Activated CD4-positive, alpha-beta T cell treated with anti-CD3 and anti-CD28 coated beads, Interleukin-10, Interleukin-2, amounts not matched to agents 100 ng/mL and 50 ng/mL, durations not matched to agents 16 hours and 8 hours (primary cell): Measurements from ENCODE around the gene RAB3C.

ENCODE experiments used
- DNase-seq: peaks from one replicate; pipeline ENCODE4 v3.0.0-alpha.2; 2020

RAB3C gene

DNA sequence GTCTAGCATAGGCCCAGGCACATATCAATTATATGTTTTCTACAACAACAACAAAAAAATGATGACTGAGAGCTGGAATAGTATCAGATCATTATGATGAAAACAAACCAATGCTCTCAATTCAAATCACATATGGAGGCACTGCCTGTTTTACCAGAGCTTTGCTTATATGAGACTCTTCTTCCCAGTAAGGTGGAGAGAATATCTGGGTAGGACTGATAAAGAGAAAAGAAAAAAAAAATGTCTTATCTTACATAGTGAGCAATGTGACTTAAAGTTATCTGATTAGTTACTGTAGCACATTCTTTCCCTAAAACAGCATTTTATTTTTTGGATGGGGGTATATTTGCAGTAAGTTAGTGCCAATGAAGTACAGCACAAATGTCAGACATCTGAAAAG, 154.8 kb downstream of the RAB3C start:
- no peak for DNase-seq

DNA sequence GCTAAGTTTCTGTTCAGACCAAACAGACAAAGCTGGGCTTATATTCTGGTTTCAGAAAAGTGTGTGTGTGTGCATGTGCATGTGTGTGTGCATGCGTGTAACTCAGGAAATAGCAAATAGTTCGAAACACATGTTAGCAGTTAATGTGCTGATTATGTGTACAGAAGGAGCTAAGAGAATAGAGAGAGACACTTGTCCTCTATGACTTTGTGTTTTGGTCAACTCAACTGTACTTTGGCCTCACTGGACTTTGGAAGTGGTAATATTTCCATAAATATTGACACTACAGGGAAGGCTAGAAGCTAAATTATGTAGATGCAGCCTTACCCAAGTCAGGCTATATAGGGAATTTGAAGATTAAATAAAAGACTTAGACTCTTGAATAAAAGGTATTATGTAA, 155.5 kb downstream of the RAB3C start:
- no peak for DNase-seq

DNA sequence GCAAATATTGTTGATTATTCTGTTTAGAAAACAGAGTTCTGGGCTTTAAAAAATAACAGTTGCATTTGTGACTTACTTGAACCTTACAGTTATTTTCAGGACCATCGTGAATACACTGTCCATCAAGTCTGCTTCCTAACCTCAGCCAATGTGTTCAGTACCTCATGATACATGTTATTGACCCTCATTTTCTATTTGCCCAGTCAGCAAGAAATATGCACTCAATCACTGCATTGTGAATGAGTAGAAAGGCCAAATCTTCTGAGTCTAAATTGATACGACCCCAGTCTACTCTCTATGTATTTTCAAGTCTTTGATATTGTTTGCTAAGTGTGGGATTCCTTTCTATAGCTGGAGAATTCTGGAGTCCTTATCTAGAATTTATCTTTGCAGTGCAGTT, 156.2 kb downstream of the RAB3C start:
- DNase-seq, result no peak

DNA sequence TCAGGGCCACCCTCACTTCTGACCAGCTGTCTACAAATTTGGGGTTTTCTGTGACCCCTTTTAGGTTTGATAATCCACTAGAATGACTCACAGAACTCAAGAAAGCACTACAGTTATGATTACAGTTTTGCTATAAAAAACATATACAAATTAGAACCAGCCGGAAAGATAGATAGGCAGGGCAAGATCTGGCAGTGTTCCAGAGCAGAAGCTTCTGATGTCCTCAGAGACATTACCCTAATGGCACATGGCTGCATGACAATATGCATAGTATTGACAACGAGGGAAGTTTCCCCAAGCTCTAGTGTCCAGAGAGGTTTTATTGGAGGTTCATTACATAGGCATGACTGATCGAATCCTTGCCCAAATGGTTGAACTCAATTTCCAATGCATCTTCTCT, 158.1 kb downstream of the RAB3C start:
- DNase-seq, result no peak

DNA sequence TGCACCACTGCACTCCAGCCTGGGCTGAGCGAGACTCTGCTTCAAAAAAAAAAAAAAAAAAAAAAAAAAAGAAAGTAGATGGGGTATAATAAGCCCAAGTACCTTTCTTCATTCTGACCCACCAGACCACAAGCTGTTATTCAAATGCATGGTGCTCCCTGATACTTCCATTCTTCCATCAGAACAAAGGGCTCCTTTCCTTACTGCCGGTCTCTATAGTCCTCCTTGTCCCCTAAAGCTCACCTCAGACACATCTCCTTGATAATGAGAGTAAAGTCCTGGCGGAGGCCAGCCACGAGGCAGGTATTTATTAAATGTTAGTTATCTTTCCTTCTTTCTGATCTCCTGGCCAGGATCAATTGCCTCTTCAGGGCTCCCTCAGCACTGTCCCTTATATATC, 162.5 kb downstream of the RAB3C start:
- DNase-seq, result no peak

DNA sequence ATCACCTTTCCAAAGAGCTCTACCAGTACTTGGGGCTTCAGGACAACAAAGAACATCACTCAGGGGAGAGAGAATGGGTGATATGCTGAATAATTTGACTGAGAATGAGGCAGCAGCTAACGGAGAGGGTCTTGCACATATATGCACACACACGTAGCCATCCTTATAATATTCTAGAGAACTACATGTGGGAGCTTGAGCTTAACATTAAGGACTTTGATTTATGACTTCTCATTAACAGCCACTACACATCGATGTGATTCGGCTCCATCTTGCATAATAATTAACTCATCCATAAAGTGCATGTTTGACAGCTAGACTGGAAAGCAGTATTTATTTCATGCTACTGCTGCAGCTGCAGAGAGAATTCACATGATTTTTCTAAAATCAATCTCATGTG, 163.4 kb downstream of the RAB3C start:
- no peak for DNase-seq

DNA sequence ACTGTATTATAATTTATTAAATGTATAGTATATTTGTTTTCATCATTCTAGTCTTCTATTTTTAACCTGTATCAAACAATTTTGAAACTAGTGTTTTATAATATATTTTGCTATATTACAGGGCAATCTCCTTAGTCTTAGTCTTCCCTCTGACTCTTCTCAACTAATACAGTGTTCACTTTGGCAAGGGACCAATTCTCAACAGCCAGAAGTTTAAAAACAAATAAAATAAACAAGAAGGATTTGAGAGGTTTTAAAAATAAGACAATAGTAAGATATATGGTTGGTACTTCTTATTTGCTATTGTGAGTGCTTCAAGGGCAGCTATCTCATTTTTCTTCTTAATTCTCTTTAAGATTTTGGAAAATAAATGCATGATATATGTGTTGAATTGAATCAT, 167.2 kb downstream of the RAB3C start:
- no peak for DNase-seq

DNA sequence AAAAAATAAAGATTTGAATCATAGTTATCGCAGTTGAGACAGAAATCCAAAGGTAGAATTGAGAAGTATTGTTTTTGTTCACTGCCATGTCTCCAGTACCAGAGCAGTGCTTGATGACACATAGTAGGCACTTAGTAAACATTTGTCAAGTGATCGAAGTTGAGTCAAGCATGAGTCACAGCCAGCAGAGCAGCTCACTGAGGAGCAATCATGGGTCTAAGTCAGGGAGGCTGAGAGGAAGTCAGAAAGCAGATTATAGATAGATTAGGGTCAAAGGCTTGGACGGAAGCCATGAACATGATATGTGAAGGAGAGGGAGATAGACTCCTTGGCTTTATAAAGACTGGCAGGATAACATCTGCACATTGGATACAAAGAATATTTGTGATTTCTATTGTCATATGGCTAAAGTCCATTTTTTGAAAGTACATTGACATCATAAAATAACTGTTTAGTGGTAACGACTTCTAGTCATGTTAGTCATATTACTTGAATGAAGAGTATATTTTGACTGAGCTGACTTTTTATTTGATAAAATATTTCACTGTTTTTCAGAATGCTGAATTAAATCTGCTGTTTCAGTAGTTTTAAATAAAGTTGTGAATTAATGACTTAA, 168.5 kb downstream of the RAB3C start:
- DNase-seq, result peak; percentile 62

DNA sequence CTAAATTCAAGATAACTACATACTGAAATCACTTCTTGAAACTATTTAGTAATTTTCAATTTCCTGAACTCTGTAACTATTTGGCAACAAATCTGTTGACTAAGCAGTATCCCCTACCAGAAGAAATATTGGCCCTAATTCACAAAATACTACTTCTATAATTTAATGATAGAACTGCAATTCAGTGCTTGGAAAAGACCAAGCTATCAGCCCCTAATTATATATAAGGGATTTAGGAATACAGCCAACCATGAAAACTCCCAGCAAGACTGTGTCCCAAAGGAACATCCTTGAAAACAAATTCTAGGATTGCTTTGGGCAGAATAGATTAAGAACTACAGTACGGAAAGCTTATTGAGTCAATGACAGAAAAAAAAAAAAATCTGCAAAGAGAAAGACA, 169.2 kb downstream of the RAB3C start:
- no peak for DNase-seq

DNA sequence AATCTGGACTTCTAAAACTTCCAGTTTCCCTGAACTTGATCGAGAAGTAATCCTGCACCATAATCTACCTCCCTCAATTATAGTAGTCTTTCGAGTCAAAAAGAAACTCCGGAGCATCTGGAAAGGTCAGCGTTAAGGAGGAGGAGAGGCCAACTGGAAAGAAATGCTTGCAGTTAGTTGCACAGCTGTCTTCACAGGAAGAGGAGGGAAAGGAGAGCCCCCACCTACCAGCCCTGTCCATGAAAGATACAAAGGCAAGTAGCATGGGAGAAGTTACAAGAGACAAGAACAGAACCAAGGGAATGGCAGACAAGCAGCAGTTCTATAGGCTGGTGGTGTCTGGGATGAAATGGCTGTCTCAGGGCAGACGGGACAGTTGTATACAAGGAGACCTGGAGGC, 170.6 kb downstream of the RAB3C start:
- DNase-seq, result no peak

DNA sequence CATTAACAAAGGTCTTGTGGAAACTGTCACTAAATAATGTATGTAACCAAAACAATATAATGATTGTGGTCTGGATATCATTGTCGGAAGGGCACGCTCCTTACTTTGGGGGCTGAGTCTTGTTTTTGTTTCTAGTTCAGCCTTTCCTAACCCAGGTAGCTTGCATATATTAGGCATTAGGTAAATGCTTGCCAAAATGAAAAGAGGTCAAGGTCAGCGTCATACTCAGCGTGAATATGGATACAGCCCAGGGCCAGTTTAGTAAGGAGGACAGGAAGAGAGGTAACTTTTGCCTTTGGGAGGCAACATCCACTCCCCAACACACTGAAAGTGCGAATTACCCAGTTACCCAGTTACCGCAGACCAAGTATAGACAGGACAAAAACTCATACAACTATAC, 171.4 kb downstream of the RAB3C start:
- no peak for DNase-seq

DNA sequence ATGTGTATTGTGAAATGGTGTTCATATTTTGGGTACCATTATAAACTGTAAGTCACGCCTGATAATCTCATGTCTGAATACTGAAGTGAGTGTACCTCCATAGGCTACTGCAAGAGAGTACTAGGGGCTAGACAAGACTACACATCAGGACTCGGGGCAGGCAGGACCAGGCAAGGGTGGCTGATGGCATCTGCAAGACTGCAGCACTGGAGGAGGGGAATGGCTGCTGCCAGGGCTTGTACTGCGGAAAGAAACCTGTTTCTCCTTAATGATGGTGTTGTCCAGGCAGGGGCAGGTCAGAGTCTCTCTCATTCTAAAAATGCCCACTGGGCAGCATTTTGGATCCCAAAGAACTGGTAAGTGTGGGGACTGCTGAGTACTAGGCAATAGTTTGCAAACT, 172.5 kb downstream of the RAB3C start:
- DNase-seq, result no peak

DNA sequence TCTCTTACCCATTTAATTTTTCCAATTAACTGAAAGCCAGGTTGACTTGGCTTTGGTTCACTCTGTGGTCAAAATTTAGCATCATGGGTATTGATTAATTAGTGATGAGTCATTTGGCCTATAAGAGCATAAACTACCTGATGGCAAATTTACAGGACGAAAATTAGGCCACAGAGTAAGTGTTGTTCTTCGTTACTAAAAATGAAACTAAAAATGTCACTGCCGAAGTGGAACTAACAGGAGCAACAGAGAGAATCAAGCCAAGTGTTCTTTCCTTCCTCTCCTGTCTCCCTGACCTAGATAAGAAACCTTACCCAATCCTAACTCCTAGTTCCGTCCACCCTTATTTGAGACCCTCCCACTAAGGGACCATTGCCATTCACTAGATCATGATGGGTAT, 176.9 kb downstream of the RAB3C start:
- peak; percentile 58 for DNase-seq

DNA sequence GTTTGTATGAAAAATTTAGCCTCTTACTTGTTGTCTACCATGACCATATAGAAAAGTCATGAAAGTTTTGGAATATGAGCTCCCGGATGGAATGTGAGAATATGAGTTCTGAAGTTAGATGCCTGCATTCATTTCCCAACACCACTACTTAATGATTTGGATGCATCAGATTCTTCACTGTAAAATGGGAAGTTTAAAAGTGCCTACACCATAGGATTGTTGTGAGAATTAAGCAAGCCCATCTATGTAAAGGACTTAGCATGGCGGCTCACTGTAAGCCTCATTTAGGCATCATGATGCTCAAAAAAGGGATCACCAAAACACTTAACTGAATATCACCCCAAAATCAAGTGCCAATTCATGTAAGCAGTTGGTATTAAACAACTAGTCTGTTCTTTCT, 177.3 kb downstream of the RAB3C start:
- no peak for DNase-seq

DNA sequence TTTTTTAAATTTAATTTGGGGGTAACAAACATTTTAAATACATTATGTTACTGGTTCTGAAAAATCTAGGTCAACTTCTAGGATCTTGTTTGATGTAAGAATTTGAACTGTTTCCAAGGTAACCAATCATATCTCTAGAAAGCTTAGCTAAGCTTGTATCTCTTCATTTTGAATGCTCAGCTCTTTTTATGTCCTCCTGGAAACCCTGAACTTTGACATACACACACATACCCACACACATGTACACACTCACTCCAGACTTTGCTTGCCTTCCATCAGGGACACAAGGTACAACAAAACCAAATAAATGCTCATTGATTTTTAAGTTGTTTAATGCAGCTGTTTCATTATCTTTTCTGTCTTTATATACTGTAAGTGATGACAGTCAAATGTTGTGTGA, 178.5 kb downstream of the RAB3C start:
- no peak for DNase-seq

DNA sequence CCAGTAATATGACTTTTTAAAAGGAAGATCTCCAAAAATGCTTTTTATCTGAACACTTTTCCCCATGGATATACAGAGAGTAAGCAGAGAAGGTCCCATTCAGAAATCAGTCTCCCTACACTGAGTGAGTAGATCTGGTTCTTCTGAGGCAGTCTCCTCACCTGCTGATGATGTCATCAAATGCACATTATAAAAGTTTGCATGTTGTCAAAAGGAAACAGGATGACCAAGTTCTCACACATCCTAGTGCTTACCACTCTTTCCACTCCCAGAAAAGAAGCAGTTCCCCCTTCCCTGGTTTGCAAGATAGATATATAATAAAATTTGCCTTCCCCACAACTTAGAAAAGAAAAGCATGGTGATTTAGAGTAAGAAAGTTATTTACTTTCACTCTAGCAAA, 180.5 kb downstream of the RAB3C start:
- peak; percentile 21 for DNase-seq

DNA sequence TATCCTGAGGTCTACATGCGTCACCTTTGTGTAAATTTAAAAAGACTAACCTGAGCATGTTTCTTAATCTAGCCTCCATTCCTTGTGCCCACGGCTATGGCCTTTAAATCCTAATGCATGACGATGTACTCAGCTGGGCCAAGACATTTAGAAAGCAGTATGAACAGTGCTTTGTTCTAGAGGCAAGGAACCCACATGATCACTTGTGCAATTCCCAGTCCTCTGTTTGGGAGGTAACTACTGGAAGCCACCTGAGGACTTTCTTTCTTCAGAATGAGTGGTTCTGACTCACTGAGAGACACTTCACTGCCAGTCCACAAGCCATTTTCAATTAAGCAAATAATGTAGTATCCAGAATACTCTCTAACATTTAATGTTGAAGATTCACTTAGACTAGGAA, 181.3 kb downstream of the RAB3C start:
- DNase-seq, result no peak

DNA sequence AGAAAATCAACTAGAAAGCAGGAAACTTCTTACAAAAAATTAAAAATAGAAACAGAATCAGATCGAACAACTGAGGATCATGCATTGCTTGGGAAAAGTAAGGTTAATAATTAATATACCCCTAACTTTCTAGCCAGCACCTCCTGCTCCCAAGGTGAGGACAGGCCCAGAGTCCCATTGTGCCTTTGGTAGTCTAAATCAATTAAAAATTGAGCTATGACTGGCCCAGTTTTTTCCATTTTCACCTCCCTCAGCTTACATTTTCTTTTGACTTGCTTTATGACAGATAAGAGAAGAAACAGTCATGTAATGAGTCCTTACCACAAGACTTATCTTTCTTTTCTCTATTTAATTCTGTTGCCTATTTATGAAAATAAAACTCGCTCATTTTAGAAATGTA, 182.2 kb downstream of the RAB3C start:
- no peak for DNase-seq

DNA sequence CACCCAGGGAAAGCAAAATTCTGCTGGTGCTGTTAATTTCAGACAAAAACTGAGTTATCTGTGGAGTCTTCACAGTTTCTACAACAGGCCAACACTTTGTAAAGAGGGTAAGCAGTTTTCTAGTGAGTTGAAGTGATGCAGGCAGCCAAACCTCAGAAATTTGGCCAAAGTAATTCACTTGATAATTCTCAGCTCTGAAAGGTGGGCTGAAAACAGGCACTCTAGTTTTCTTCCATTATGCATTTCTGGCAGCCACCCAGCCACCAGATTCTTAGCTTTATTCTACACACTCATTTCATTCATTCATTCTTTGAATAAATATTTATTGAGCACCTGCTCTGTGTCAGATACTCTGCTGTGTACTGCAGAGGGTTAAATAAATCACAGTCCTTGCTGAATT, 184.2 kb downstream of the RAB3C start:
- no peak for DNase-seq

DNA sequence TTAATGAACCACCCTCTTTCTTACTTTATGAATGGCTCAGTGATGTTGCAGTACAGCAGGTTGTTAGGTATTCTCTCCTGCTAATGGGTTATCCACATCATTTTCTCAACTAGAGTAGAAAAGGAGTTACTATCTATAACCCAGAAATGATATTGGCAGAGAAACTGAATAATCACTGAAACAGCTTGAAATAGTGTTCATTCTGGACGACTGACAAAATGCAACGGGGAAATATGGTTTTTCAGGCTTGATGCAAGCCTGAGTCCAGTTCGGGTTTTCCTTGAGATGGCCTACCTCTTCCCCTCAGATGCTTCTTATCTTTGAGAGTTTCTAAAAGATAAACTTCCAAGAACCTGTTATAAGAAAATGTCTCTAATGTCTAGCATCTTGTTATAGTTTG, 187.3 kb downstream of the RAB3C start:
- no peak for DNase-seq

DNA sequence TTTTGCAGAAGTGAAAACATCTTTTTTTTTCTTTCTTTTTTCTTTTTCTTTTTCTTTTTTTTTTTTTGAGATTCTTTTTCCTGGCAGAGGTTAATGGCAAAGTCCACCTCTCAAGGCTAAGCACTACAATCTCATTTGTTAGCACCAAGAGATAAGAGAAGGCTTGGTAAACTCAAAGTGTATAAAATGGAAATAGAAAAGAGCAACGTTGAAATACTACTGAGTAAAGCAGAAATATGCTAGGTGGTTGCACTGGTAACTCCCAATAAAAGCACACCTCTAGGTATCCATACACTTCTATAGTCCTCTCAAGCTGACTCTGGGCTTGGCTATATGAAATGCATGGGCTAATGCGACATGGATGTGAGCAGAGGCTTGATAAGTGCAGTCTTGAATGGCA, 188.9 kb downstream of the RAB3C start:
- DNase-seq, result no peak

DNA sequence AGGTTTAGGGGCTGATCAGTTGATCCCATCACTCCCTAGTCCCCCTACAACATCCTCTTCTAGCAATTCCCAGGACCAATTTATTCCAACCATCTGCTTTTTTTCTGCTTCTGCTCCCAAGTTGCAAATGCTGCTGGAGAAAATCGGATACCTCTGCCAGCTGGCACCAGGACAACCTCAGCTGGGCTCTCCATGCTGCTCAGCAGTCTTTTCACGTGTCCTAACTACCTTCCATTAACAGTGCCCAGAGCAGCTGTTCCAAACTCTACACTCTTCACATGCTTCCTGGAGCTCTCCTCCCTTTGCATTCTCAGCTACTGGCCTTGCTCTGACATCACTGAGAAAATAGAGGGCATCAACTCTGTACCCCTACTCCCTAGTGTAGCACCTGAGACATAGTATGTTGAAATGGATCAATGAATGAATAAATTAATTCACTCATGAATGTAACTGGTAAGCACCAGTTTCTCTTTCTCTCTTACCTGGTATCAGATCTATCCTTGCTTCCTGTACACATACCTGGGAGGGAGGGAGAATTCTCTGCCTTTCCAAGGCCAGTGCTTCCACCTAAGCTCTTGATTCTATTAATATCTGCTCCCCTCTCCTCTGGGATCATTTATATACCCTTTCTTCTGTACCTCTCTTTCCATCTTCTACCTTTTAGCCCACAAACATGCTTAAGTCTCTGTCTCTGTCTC, 191.0 kb downstream of the RAB3C start:
- no peak for DNase-seq

DNA sequence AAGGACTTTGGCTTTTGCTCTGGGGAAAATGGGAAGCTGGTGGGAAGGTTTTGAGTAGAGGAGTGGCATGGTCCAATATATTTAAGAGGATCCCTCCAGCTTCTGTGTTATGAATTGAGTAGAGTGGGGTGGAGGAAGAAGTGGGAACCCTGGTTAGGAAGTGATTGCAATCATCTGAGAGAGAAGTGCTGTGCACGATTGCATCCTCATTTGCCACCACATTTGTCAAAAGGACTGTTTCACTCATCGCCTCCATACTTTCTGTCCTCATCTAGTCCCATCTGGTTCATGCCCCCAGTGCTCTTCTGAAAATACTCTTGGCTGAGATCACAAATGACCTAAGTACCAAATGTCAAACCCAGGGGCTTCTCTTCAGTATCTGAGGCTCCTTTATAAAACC, 192.1 kb downstream of the RAB3C start:
- DNase-seq, result no peak

DNA sequence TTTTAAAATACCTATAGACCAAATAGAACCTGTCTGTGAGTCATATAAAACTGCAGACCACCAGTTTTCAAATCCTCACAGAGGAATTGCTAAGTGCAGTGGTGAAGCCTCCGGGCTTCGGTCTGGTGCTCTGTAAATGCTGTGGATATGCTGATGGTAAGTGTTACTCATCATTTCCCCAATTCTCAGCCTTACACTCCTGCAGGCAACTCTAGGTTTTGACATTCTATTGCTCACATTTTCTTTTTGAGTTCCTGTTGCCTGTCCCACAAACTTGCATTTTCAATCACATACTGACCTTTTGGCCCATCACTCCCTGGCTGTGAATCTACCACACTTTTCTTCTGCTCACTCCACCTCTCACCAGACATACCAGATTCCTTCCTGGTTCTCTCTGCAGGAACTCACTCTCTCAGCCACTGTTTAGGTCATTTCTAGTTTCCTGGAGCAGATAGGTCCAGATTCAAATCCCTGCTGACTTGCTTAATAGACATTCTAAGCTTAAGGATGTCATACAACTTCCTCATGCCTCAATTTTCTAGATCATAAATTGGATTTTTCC, 192.9 kb downstream of the RAB3C start:
- DNase-seq, result peak; percentile 61

DNA sequence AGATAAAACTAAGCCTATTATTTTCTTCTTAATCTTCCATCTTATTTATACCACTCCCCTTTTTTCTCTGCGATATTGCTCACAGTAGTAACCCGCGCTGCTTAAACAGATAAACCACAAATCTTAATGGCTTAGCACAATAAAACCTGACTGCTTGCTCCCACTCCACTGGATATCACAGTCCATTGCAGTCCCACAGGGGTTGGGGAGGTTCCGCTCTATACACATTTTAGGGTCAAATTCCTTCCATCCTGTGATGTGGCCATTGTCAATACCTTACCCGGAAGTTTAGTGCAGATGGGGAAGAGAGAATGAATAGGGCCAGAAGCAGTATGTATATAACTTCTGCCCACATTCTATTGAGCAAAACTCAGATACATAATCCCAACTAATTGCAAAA, 193.7 kb downstream of the RAB3C start:
- DNase-seq, result no peak
